Measurements from ENCODE around the gene PRR23E.

The PRR23E gene

GRCh38 chr3:127192576-127193232, at the start of gene PRR23E:
Gene PRR23E (plus strand): TSS chr3:127193131. CDS start chr3:127196686, 3,555 bp downstream.
- WGBS (ENCODE audit: insufficient coverage, insufficient read length) = no CpG with 5 or more reads among the region's 31 CpGs
- no peaks in the 10 kb centered on the region for H3K36me3 ChIP-seq (ENCODE audit: control insufficient read depth, insufficient read depth, low read length)
- DNase-seq (ENCODE audit: low read depth, low spot score) = no peak

GRCh38 chr3:127143172-127143571, 49.8 kb upstream of the PRR23E start:
- no peaks in the 10 kb centered on the region for H3K27me3 ChIP-seq (ENCODE audit: control insufficient read depth, insufficient read depth, low read length)
- no peak overlapping the region for H3K4me3 ChIP-seq (ENCODE audit: low read length)
- H3K4me1 ChIP-seq (ENCODE audit: control insufficient read depth, insufficient read depth, low read length) = no peaks in the 10 kb centered on the region
- H3K9me3 ChIP-seq (ENCODE audit: control insufficient read depth, insufficient read depth, low read length) = no peaks in the 10 kb centered on the region
- DNase-seq (ENCODE audit: low read depth, low spot score) = no peak
- no CpG with 5 or more reads among the region's 2 CpGs for WGBS (ENCODE audit: insufficient coverage, insufficient read length)
- H3K27ac ChIP-seq (ENCODE audit: low read length) = no peak overlapping the region
- H3K36me3 ChIP-seq (ENCODE audit: control insufficient read depth, insufficient read depth, low read length) = no peaks in the 10 kb centered on the region

More at GRCh38 chr3:127192576-127193232, at the start of gene PRR23E:
- Histone ChIP-seq H3K4me1 (ENCODE audit: control insufficient read depth, insufficient read depth, low read length) (no peaks in the 10 kb centered on the region), H3K27me3 (ENCODE audit: control insufficient read depth, insufficient read depth, low read length) (no peaks in the 10 kb centered on the region), H3K9me3 (ENCODE audit: control insufficient read depth, insufficient read depth, low read length) (no peaks in the 10 kb centered on the region), H3K27ac (ENCODE audit: low read length) (no peak within 1 kb of the TSS), H3K4me3 (ENCODE audit: low read length) (no peak within 1 kb of the TSS)

GRCh38 chr3:127144631-127145030, 48.3 kb upstream of the PRR23E start:
- Histone ChIP-seq H3K4me1 (ENCODE audit: control insufficient read depth, insufficient read depth, low read length) (no peaks in the 10 kb centered on the region), H3K27ac (ENCODE audit: low read length) (no peak overlapping the region), H3K27me3 (ENCODE audit: control insufficient read depth, insufficient read depth, low read length) (no peaks in the 10 kb centered on the region), H3K9me3 (ENCODE audit: control insufficient read depth, insufficient read depth, low read length) (no peaks in the 10 kb centered on the region), H3K36me3 (ENCODE audit: control insufficient read depth, insufficient read depth, low read length) (no peaks in the 10 kb centered on the region), H3K4me3 (ENCODE audit: low read length) (no peak overlapping the region)
- no CpG with 5 or more reads among the region's 6 CpGs for WGBS (ENCODE audit: insufficient coverage, insufficient read length)
- no peak for DNase-seq (ENCODE audit: low read depth, low spot score)

GRCh38 chr3:127145266-127145665, 47.7 kb upstream of the PRR23E start:
- H3K27ac ChIP-seq (ENCODE audit: low read length) = no peak overlapping the region
- H3K4me3 ChIP-seq (ENCODE audit: low read length) = no peak overlapping the region
- WGBS (ENCODE audit: insufficient coverage, insufficient read length) = no CpG with 5 or more reads among the region's 6 CpGs
- no peaks in the 10 kb centered on the region for H3K9me3 ChIP-seq (ENCODE audit: control insufficient read depth, insufficient read depth, low read length)
- no peaks in the 10 kb centered on the region for H3K36me3 ChIP-seq (ENCODE audit: control insufficient read depth, insufficient read depth, low read length)
- H3K27me3 ChIP-seq (ENCODE audit: control insufficient read depth, insufficient read depth, low read length) = no peaks in the 10 kb centered on the region
- no peaks in the 10 kb centered on the region for H3K4me1 ChIP-seq (ENCODE audit: control insufficient read depth, insufficient read depth, low read length)
- no peak for DNase-seq (ENCODE audit: low read depth, low spot score)

- Histone ChIP-seq H3K9me3 (ENCODE audit: control insufficient read depth, insufficient read depth, low read length) (no peaks in the 10 kb centered on the region), H3K4me1 (ENCODE audit: control insufficient read depth, insufficient read depth, low read length) (no peaks in the 10 kb centered on the region), H3K36me3 (ENCODE audit: control insufficient read depth, insufficient read depth, low read length) (no peaks in the 10 kb centered on the region), H3K4me3 (ENCODE audit: low read length) (no peak overlapping the region), H3K27me3 (ENCODE audit: control insufficient read depth, insufficient read depth, low read length) (no peaks in the 10 kb centered on the region), H3K27ac (ENCODE audit: low read length) (no peak overlapping the region)
- WGBS (ENCODE audit: insufficient coverage, insufficient read length) = no CpG with 5 or more reads among the region's 8 CpGs
- no peak for DNase-seq (ENCODE audit: low read depth, low spot score)
Observed at GRCh38 chr3:127147291-127147885, 45.5 kb upstream of the PRR23E start.

GRCh38 chr3:127149621-127150310, 43.2 kb upstream of the PRR23E start:
- no peaks in the 10 kb centered on the region for H3K9me3 ChIP-seq (ENCODE audit: control insufficient read depth, insufficient read depth, low read length)
- H3K27ac ChIP-seq (ENCODE audit: low read length) = no peak overlapping the region
- DNase-seq (ENCODE audit: low read depth, low spot score) = no peak
- no peaks in the 10 kb centered on the region for H3K36me3 ChIP-seq (ENCODE audit: control insufficient read depth, insufficient read depth, low read length)
- no peaks in the 10 kb centered on the region for H3K27me3 ChIP-seq (ENCODE audit: control insufficient read depth, insufficient read depth, low read length)
- H3K4me1 ChIP-seq (ENCODE audit: control insufficient read depth, insufficient read depth, low read length) = no peaks in the 10 kb centered on the region
- no CpG with 5 or more reads among the region's 6 CpGs for WGBS (ENCODE audit: insufficient coverage, insufficient read length)
- H3K4me3 ChIP-seq (ENCODE audit: low read length) = no peak overlapping the region

- H3K4me1 ChIP-seq (ENCODE audit: control insufficient read depth, insufficient read depth, low read length) = no peaks in the 10 kb centered on the region
- no CpG with 5 or more reads among the region's 15 CpGs for WGBS (ENCODE audit: insufficient coverage, insufficient read length)
- H3K27me3 ChIP-seq (ENCODE audit: control insufficient read depth, insufficient read depth, low read length) = no peaks in the 10 kb centered on the region
- H3K27ac ChIP-seq (ENCODE audit: low read length) = no peak overlapping the region
- H3K9me3 ChIP-seq (ENCODE audit: control insufficient read depth, insufficient read depth, low read length) = no peaks in the 10 kb centered on the region
- no peak for DNase-seq (ENCODE audit: low read depth, low spot score)
- H3K36me3 ChIP-seq (ENCODE audit: control insufficient read depth, insufficient read depth, low read length) = no peaks in the 10 kb centered on the region
- H3K4me3 ChIP-seq (ENCODE audit: low read length) = no peak overlapping the region
Observed at GRCh38 chr3:127150513-127151250, 42.2 kb upstream of the PRR23E start.

- no CpG with 5 or more reads among the region's 9 CpGs for WGBS (ENCODE audit: insufficient coverage, insufficient read length)
- H3K36me3 ChIP-seq (ENCODE audit: control insufficient read depth, insufficient read depth, low read length) = no peaks in the 10 kb centered on the region
- no peaks in the 10 kb centered on the region for H3K27me3 ChIP-seq (ENCODE audit: control insufficient read depth, insufficient read depth, low read length)
Observed at GRCh38 chr3:127151251-127151564, 41.7 kb upstream of the PRR23E start.

GRCh38 chr3:127151992-127152650, 40.8 kb upstream of the PRR23E start:
- no peak for DNase-seq (ENCODE audit: low read depth, low spot score)
- WGBS (ENCODE audit: insufficient coverage, insufficient read length) = no CpG with 5 or more reads among the region's 2 CpGs

More at GRCh38 chr3:127151251-127151564, 41.7 kb upstream of the PRR23E start:
- no peak for DNase-seq (ENCODE audit: low read depth, low spot score)
- H3K9me3 ChIP-seq (ENCODE audit: control insufficient read depth, insufficient read depth, low read length) = no peaks in the 10 kb centered on the region
- no peak overlapping the region for H3K4me3 ChIP-seq (ENCODE audit: low read length)
- no peaks in the 10 kb centered on the region for H3K4me1 ChIP-seq (ENCODE audit: control insufficient read depth, insufficient read depth, low read length)
- no peak overlapping the region for H3K27ac ChIP-seq (ENCODE audit: low read length)

More at GRCh38 chr3:127151992-127152650, 40.8 kb upstream of the PRR23E start:
- Histone ChIP-seq H3K4me1 (ENCODE audit: control insufficient read depth, insufficient read depth, low read length) (no peaks in the 10 kb centered on the region), H3K4me3 (ENCODE audit: low read length) (no peak overlapping the region), H3K27me3 (ENCODE audit: control insufficient read depth, insufficient read depth, low read length) (no peaks in the 10 kb centered on the region), H3K27ac (ENCODE audit: low read length) (no peak overlapping the region), H3K36me3 (ENCODE audit: control insufficient read depth, insufficient read depth, low read length) (no peaks in the 10 kb centered on the region), H3K9me3 (ENCODE audit: control insufficient read depth, insufficient read depth, low read length) (no peaks in the 10 kb centered on the region)

All from iPS DF 6.9 (cell line).